T-helper 22 cell (primary cell): ENCODE data around the gene PEMT.

Source experiments
- DNase-seq: peaks from one replicate; pipeline ENCODE4 v3.0.0-alpha.2; 2020; ENCODE audit warnings: low read depth

PEMT gene

DNA sequence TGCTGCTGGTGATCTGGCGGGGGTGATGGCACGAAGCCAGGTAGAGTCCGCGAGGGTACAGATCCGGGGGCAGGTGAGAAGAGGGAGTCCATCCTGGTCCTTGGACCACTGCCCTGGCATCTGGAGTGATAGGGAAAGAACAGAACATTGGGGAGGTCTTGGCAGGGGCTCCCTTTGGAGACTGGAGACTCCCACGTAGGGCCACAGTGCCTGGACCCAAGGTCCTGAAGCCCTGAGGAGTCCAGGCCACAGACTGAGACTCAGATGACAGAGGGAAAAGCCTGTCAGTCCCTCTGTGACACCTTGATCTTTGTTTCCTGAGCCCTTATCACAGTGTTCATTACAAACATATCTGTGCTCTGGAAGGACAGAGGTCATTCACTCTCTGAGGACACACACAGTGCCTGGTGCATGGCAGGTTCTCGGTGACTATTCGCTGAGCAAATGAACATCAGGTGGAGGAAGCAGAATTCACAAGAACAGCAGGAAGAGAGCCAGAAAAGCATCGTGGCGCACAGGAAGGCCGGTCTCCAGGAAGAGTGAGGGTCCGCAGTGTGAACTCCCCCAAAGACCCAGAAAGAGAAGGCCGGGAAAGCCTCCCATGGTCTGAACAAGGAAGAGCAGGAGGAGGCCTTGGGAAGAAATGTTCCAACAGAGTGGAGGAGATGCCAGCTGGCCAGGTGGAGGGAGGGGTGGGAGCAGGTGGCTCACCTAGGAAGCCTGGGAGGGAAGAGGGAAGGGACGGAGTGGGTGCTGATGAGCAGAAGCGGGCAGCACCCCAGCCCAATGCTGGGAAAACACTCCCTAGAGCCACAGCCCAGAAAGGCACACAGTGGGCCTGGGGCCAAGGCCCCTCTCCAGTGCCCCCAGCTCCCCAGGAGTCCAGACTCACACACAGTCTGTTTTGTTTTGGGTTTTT lies 20.5 kb downstream of the PEMT start:
- DNase-seq: no peak

- no peak for DNase-seq
Observed at GRCh38 chr17:17570140-17570797, 21.2 kb downstream of the PEMT start.

DNA sequence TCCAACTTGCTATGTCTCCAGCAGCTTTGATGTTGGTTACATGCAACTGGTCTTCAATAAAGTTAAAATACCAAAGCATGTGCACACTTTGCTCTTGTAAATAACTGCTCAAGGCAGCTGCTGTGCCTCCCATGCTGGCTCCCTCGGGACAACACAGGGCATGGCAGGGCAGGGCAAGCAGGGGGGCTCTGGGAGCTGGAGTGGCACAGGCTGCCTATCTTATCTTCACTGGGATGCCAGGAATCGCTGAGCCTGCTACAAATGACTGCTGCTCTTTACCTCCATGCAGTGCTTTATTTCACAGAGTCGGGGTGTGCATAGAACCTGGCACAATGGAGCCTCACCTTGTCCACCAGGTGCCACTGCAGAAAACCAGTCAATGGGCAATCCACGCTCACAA lies 21.8 kb downstream of the PEMT start:
- no peak for DNase-seq

DNA sequence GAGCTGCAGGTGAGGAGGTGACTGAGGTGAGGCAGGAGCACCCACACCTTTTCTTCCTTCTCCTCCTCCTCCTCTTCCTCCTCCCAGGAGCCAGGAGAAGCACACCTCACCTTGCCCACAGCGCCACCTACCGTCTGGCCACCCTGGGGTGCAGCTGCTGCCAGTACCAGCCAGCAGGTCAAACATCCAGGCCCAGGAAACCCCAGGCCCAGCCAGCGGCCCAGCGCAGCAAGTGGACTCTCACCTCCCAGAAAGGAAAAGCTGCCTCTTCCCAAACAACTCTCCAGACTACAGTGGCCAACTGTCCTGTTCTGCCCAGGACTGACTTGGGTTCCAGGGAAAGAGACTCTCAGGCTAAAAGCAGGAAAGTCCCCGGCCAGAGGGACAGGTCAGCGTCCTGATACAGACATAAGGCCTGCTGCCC lies 22.7 kb downstream of the PEMT start:
- no peak for DNase-seq

GRCh38 chr17:17567631-17568030 lies 23.9 kb downstream of the PEMT start:
- DNase-seq: no peak

- DNase-seq: no peak
Observed at GRCh38 chr17:17566896-17567513, 24.5 kb downstream of the PEMT start.

DNA sequence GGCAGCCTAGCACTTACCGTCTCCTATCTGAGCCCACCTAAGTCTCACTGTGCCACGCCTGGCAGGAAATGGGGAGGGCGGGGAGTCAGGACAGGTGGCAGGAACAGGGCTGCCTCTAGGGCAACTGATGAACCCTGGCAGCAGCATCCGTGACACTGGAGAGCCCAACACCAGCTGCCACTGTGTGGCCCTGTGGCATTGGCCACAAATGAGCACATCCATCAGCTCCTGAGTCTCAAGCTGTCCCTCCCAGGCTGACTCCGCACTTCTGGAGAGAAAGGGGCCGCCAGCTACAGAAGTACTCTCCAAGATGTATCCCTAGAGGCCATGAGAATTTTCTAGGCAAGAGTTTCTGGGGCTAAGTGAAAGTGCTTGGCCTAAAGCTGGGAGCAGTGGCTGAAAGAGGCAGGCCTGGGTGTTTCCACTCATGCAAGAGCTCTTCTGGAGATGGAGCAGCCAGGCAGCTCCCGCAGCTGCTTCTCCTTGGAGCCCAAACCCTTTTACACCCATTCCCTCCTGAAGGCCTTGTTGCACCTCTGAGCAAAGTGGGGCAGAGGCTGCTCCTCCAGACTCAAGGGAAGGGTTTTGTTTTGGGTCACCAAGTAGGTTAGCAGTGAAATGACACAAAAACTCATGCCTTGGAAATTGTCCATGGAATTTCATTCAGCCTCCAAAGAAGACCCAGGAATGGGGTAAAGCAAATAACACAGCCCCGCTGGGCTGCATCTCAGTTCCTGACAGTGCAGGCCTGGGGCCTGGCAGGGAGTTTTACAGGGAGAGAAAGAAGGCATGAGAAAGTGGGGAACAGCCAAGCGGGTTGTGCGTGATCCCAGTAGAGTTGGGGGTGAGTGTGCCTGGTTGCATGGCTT lies 25.8 kb downstream of the PEMT start:
- no peak for DNase-seq

DNA sequence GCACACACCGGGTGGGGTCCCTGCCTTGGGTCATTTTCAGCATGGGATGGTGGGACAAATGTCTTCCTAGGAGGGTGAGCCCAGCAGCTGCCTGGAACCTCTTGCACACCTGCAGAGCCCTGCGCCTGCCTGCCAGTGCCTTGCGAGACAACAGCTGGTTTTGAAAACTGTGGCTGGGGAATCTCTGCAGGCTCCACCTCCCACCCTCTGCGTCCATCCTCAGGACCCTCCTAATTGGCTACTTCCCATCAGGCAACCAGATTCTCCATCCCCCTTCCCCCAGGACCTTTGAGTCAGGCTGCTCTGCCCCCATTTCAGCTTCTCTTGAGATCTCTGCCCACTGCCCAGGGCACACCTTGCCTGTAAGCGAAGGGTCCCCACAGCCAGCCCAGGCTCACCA lies 26.6 kb downstream of the PEMT start:
- no peak for DNase-seq

DNA sequence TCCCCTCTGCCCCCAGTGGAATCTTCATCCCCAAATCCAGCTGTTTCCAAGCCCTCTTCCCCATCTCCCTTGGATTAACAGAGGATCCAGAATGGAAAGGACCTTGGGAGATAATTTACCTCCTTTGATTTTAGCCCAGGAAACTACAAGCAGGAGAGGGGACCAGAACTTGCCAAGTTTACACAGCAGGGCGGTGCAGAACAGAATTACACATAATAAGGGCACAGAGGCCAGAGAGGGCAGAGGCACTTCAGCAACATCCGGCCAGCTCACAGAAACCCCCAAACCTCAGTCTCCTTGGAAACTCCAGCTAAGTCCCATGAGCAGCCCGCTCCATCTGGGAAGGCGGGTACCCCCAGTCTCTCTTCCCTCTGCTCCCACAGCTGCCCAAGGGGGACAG lies 27.2 kb downstream of the PEMT start:
- DNase-seq: no peak

- DNase-seq: no peak
Observed at GRCh38 chr17:17563530-17563929, 28.0 kb downstream of the PEMT start.

- no peak for DNase-seq
Observed at GRCh38 chr17:17562146-17562511, 29.4 kb downstream of the PEMT start.

DNA sequence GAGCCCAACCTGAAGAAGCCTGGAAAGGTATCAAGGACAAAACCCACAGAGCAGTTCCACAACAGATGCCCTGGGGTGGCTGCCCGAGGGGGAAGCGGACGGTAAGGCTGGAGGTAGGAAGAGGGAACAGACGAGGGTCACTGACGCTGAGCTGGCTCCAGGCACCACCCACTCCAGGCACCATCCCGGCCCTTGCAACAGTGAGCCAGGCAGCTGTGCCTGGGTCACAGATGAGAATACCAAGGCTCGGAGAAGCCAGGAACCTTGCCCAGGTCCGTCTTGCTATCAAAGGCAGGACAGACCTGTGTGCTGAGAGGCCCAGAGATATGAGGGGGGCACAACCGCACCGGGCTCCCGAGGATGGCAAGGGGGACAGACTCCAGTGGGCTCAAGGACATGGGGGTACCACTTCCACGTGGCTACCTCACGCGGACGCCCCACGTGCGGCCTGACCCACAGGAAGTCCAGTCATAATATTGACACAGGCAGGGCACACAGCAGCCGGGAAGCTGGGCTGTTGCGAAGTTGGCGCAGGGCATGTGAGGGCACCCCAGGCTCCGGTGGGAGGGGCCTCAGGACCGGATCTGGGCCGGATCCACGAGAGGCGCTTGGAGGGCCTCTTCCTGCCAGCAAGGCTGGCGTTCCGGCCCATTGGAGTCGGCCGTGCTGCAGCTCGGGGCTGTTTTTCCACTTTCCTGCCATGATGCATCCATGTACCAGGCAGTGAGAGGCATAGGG lies 29.9 kb downstream of the PEMT start:
- DNase-seq: no peak

- DNase-seq: no peak
Observed at GRCh38 chr17:17560975-17561374, 30.5 kb downstream of the PEMT start.

DNA sequence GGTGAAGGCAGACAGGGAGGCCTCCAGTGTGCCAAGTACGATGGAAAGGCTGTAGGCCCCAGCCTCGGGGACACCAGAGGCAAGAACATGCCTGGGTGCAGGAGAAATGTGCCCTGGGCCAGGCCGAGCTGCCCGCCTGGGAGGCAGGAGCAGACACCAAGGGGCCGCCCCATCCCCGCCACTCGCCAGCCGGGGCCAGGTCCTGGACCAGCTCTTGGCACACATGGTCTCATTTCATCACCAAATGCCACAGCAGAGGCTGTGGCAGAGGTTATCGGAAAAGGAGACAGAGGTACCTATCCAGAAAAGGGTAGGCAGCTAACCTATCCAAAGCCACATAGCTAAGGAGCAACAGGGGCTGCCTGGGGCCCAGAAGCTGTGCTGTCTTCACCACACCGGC lies 31.3 kb downstream of the PEMT start:
- no peak for DNase-seq

DNA sequence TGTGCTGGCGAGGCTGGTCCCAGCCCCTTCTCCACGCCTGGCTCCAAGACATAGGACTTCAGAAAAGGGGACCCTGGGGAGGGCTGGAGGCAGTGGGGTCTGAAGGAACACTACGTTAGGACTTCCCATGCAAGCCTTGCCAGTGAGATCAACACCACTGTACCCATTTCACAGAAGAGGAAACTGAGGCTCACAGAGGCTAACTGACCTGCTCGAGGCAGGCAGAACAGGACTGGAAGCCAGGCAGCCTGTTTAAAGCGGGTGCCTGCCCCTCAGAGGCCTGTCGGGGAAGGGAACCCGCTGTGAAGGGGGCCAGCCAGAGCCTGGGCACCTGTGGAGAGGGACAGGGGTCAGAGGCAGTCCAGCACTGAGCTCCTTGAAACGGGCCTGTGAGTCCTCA lies 32.3 kb downstream of the PEMT start:
- DNase-seq: no peak

GRCh38 chr17:17558431-17558830 lies 33.1 kb downstream of the PEMT start:
- no peak for DNase-seq

- no peak for DNase-seq
Observed at GRCh38 chr17:17557796-17558195, 33.7 kb downstream of the PEMT start.

DNA sequence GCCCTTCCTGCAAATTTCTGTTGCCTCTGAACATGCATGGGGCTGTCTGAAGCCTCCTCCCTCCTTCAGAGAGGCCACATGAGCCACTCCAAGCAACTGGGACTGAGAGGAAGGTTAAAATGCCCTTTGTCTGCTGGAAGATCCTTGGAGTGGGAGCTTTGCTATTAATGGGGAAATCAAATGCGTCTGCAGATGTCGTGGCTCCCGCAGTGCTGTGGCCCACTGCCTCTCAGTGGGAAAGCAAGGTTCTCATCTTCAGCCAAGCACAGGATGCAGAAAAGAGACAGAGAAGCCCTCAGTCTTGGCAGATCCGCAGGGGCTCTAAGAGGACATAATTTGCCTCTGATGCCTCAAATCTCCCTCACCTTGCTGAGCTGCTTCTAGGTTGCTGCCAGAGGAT lies 34.8 kb downstream of the PEMT start:
- DNase-seq: no peak

- no peak for DNase-seq
Observed at GRCh38 chr17:17555906-17556305, 35.6 kb downstream of the PEMT start.

- DNase-seq: no peak
Observed at GRCh38 chr17:17555151-17555550, 36.4 kb downstream of the PEMT start.

DNA sequence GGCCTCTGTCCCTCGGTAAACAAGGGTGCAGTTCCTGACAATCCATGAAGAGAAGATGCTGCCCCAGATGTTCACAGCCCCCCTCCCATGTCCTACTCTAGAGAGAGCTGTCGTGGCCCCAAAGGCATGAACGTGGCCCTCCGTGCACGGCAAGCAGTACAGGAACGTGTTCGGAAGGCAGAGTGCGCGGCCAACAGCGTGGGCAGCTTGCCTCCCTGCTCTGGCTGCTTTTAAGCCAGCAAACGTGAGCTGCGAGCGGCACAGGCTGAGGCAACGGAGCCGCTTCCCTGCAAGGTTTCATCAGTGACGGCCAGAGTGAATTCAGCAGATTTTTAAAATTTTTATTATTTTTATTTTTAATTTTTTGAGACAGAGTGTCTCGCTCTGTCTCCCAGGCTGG lies 37.2 kb downstream of the PEMT start:
- DNase-seq: no peak
